MM.1S (cell line): ENCODE results near the gene GFRAL.

Experiments
- EZH2 ChIP-seq: fragments of 300-600 bp; sonication (generic); optimal IDR thresholded peaks from 2 replicates; pipeline ENCODE3; 2017; ENCODE audit warnings: low read depth, mild to moderate bottlenecking, antibody characterized with exemption, low read length, mixed read lengths
- EZH2phosphoT487 ChIP-seq: fragments of 300-600 bp; sonication (generic); IDR thresholded peaks from 2 replicates; pipeline ENCODE4 v1.6.1; 2018; ENCODE audit warnings: antibody characterized with exemption, low read length
- TF ChIP-seq, protein P1 (sequence below): fragments of 300-600 bp; sonication (generic); IDR thresholded peaks from 2 replicates; pipeline ENCODE4 v1.5.1; 2016; ENCODE audit warnings: antibody characterized with exemption, low read length, mixed read lengths

DNA sequence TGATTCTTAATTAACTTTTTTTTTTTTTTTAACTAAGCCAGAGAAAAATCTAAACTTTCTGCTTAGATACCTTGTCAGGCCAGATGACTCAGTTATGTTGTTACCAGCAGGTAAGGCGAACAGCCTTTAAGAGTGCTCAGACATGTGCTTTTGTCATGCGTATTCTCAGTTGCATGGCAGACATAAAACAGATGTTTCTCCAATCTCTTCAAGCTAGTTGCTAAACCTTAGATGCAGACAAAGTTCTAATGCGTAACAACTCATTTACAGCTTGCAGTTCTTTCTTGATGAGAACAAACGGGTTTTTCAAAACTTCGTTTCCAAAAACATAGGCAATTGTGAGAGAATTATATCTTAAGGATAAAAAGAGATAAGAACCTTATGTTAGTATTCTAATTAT, 49.6 kb upstream of the GFRAL start:
- TF ChIP-seq, protein P1, sequence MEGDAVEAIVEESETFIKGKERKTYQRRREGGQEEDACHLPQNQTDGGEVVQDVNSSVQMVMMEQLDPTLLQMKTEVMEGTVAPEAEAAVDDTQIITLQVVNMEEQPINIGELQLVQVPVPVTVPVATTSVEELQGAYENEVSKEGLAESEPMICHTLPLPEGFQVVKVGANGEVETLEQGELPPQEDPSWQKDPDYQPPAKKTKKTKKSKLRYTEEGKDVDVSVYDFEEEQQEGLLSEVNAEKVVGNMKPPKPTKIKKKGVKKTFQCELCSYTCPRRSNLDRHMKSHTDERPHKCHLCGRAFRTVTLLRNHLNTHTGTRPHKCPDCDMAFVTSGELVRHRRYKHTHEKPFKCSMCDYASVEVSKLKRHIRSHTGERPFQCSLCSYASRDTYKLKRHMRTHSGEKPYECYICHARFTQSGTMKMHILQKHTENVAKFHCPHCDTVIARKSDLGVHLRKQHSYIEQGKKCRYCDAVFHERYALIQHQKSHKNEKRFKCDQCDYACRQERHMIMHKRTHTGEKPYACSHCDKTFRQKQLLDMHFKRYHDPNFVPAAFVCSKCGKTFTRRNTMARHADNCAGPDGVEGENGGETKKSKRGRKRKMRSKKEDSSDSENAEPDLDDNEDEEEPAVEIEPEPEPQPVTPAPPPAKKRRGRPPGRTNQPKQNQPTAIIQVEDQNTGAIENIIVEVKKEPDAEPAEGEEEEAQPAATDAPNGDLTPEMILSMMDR = no peak
- TF ChIP-seq EZH2 (no peak), EZH2phosphoT487 (no peak)
